OCI-LY7 (cell line): ENCODE results near the gene PLK5.

Experiments
- CTCF ChIP-seq: fragments of 200-600 bp; sonication (generic); conservative IDR thresholded peaks from 2 replicates; pipeline ENCODE4 v1.5.1; 2014; ENCODE audit warnings: mild to moderate bottlenecking, antibody characterized with exemption, low read length, moderate library complexity, mixed read lengths
- EZH2phosphoT487 ChIP-seq: fragments of 200-600 bp; sonication (generic); IDR thresholded peaks from 2 replicates; pipeline ENCODE4 v1.6.1; 2018; ENCODE audit warnings: low read depth, borderline replicate concordance, mild to moderate bottlenecking, mixed run types, antibody characterized with exemption, low read length, moderate library complexity, mixed read lengths

GRCh38 chr19:1527650-1528309, 3.9 kb downstream of the PLK5 start:
- no peak for TF ChIP-seq CTCF
- no peak for TF ChIP-seq EZH2phosphoT487
